Measurements from ENCODE around the gene ARHGAP32. TPM values are rescaled to one million over a fixed set of nuclear protein-coding genes. Genes with fewer than 3 reads are reported as not detected.

Gene ARHGAP32
- total and polyA plus RNA-seq, 11 donors = 2.1 to 9.5 (median 4.8) TPM

- 85 to 91% (median 89%) methylated on average over 1 of the region's 1 CpG for whole genome bisulfite sequencing, 4 donors
- Histone ChIP-seq H3K4me3 (no peak overlapping the region), H3K9me3 (peaks cover 0 to 39% (median 18%) of the 10 kb centered on the region in 12 donors), H3K27me3 (no peaks in the 10 kb centered on the region), H3K36me3 (no peaks in the 10 kb centered on the region), H3K27ac (no peak overlapping the region), H3K4me1 (no peaks in the 10 kb centered on the region)
- TF ChIP-seq POLR2A (IDR thresholded peaks at IDR 0.05) (no peak), CTCF (IDR thresholded peaks at IDR 0.05) (no peak)
- intact Hi-C loops (cut with DNase I) = no loop called here
- no peak for DNase-seq
- no peak for ATAC-seq
Observed at GRCh38 chr11:129086976-129087375, 105.1 kb downstream of the ARHGAP32 start.

- H3K27ac ChIP-seq = no peak overlapping the region
- intact Hi-C loops (cut with DNase I) = no loop called here
- H3K36me3 ChIP-seq = no peaks in the 10 kb centered on the region
- H3K4me3 ChIP-seq = no peak overlapping the region
- TF ChIP-seq CTCF (IDR thresholded peaks at IDR 0.05) (no peak), POLR2A (IDR thresholded peaks at IDR 0.05) (no peak)
- DNase-seq (no peak), ATAC-seq (no peak)
- H3K4me1 ChIP-seq = no peaks in the 10 kb centered on the region
- 70 to 93% (median 85%) methylated on average over 4 to 5 of the region's 5 CpGs for WGBS, 4 donors
- H3K9me3 ChIP-seq = peaks cover 0 to 24% (median 0%) of the 10 kb centered on the region in 12 donors
- no peaks in the 10 kb centered on the region for H3K27me3 ChIP-seq
Observed at GRCh38 chr11:129077191-129077590, 114.9 kb downstream of the ARHGAP32 start.

DNA sequence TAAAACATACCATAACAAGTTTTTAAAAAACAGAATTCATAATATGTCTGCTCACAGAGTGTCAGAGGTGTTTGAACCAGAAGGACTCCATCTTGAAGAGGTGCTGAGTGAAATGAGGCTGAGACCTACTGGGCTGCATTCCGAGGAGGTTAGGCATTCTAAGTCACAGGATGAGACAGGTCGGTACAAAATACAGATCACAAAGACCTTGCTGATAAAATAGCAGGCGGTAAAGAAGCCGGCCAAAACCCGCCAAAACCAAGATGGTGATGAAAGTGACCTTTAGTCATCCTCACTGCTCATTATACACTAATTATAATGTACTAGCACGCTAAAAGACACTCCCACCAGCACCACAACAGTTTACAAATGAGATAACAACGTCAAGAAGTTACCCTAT lies 116.4 kb downstream of the ARHGAP32 start:
- TF ChIP-seq CTCF (IDR thresholded peaks at IDR 0.05) = no peak
- no peak for TF ChIP-seq POLR2A (IDR thresholded peaks at IDR 0.05)
- no peaks in the 10 kb centered on the region for H3K36me3 ChIP-seq
- 75 to 85% (median 78%) methylated on average over 7 of the region's 7 CpGs for WGBS, 4 donors
- intact Hi-C loops (cut with DNase I) = no loop called here
- DNase-seq (no peak), ATAC-seq (no peak)
- H3K9me3 ChIP-seq = peaks cover 0 to 16% (median 0%) of the 10 kb centered on the region in 12 donors
- no peaks in the 10 kb centered on the region for H3K4me1 ChIP-seq
- no peaks in the 10 kb centered on the region for H3K27me3 ChIP-seq
- H3K4me3 ChIP-seq = no peak overlapping the region
- H3K27ac ChIP-seq = no peak overlapping the region

- Histone ChIP-seq H3K27ac (no peak overlapping the region), H3K4me3 (no peak overlapping the region), H3K36me3 (peaks cover 0 to 36% (median 10%) of the 10 kb centered on the region in 9 donors), H3K27me3 (no peaks in the 10 kb centered on the region), H3K9me3 (no peaks in the 10 kb centered on the region), H3K4me1 (no peaks in the 10 kb centered on the region)
- no peak for TF ChIP-seq CTCF (IDR thresholded peaks at IDR 0.05)
- no peak for TF ChIP-seq POLR2A (IDR thresholded peaks at IDR 0.05)
- WGBS, 4 donors = 87 to 92% (median 90%) methylated on average over 2 of the region's 2 CpGs
- intact Hi-C loops (cut with DNase I) = no loop called here
- DNase-seq (no peak), ATAC-seq (no peak)
Observed at GRCh38 chr11:129067454-129067853, 124.7 kb downstream of the ARHGAP32 start.

Measured in heart left ventricle (tissue), 16 donors.